ENCODE measurements around the gene SATL1.
"Not testable (repeated sequence)": the region's sequence is repeated elsewhere in the genome, so short reads cannot be mapped to it uniquely, and the experiment has no call there.

Gene SATL1

DNA sequence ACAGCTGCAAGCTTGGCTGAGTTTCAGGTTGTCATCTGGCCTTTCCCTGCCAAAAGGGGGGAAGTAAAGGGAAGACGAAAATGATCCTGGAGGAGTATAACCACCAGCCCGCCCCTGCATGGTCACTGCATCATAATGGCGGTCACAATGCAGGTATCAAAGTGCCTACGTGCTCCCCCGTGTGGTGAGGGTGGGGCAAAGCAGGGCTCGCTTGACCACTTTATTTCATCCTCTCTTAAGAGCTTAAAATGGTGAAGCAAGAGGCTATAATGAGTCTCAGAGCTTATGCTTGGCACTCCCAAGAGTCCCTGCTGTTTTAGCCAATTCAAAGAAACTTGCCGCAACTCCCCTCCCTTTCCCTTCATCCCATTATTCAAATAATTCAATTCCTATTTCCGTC is 134.3 kb downstream of the SATL1 start:
- no peak for DNase-seq (ENCODE audit: low read depth in 3 of 3, low spot score in 1 of 3)

DNA sequence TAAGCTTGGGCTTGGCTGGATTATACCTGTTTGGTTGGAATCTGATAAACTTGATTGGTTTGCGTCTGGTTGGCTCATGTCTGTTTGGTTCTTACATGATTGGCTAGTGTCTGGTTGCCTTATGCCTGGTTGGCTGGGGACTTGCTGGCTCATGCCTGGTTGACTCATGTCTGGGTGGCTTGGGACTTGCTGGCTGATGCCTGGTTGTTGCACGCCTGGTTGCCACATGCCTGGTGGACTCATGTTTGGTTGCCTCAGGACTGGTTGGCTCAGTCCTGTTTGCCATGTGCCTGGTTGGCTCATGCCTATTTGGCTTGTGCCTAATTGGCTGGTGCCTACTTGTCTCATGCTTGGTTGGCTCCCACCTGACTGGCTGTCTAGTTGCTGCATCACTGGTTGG is 135.4 kb downstream of the SATL1 start:
- no peak for DNase-seq (ENCODE audit: low read depth in 3 of 3, low spot score in 1 of 3)

DNA sequence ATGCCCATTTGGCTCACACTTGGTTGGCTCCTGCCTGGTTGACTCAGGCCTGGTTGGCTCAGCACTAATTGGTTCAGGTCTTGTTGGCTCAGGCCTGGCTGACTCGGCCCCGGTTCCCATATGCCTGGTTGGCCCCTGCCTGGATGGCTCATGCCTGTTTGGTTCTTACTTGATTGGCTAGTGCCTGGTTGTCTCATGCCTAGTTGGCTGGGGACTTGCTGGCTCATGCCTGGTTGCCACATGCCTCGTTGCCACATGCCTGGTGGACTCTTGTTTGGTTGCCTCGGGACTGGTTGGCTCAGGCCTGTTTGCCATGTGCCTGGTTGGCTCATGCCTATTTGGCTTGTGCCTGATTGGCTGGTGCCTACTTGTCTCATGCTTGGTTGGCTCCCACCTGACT is 136.2 kb downstream of the SATL1 start:
- DNase-seq (ENCODE audit: low read depth in 3 of 3, low spot score in 1 of 3): no peak

DNA sequence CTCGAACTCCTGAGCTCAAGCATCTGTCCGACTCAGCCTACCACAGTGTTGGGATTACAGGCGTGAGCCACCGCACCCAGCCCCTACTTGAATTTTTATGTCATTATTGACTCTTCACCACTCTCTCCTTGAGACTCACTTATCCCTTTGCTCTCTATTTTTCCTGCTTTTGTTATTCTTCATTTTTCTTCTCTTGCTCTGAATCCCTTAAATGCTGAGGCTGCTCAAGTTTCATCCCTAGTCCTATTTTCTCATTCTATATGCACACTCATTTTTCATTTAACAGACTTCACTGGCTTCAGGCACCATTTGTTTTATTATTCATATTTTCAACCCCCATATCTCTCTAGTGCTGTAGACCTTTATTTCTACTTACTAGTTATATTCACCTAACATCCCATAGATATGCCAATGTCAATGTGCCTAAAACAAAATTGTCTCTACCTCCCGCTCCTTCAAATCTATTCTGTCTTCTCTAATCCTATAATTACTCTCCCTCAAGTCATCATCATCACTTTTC is 154.2 kb downstream of the SATL1 start:
- DNase-seq (ENCODE audit: low read depth in 3 of 3, low spot score in 1 of 3): no peak

DNA sequence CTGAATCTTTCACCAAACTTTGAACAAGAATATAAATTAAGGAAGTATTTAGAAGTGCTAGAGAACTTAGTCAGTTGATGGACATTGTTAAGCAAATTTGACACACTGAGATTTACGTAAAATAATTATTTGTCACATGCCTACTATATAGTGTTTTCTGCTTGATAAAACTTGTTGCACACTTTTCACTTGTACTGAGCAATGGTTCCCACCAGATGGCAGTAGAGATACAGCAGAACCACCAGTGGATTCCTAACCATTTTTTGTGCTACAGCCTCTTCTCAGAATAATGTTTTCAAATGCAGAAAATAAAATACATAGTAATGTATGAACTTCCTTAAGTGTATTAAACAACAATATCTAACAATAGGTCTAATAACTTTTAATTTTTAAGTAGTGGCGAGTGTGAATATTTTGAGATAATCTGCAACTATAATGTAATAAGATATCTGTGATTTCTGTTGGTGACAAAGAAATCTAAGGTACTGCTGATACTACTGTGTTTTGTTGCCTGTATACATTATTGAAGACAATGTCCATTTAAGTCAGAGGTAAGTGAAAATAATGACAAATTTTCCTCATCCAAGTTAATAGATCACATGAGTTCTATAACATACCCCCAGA is 158.7 kb downstream of the SATL1 start:
- DNase-seq (ENCODE audit: low read depth in 3 of 3, low spot score in 1 of 3): no peak

DNA sequence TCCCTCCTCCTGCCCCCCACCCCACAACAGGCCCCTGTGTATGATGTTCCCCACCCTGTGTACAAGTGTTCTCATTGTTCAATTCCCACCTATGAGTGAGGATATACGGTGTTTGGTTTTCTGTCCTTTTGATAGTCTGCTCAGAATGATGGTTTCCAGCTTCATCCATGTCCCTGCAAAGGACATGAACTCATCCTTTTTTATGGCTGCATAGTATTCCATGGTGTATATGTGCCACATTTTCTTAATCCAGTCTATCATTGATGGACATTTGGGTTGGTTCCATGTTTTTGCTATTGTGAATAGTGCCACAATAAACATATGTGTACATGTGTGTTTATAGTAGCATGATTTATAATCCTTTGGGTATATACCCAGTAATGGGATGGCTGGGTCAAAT is 166.3 kb downstream of the SATL1 start:
- DNase-seq (ENCODE audit: low read depth in 3 of 3, low spot score in 1 of 3): not testable (repeated sequence)

DNA sequence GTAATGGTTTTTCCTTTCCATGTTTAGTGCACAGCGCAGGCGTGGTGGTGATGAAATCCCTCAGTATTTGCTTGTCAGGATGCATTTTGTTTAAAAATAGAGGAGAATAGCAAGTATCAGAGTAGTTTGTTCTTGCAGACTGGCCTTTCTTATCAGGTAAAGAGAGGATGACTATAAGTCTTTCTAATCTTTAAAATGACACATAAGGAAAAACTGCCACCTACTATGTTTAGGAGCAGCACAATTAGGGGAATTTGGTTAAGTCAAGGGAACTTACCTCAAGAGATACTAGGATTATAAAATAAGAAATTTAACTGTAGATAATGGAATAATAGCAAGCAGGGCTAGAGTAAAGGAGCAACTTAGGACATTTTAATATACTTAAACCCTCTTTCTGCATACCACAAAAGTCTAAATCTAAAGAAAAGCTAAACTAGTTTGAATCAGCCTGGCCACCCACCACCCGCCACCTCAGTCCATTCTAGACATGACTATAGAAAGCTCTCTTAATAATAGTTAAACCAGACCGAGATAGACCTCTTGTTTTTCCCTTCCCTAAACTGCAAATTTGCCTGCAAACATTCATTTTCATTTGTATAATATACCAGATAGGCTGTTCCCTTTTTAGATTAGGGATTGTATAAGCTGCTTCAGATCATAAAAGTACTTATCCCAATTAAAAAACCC is 177.9 kb downstream of the SATL1 start:
- no peak for DNase-seq (ENCODE audit: low read depth in 3 of 3, low spot score in 1 of 3)

DNA sequence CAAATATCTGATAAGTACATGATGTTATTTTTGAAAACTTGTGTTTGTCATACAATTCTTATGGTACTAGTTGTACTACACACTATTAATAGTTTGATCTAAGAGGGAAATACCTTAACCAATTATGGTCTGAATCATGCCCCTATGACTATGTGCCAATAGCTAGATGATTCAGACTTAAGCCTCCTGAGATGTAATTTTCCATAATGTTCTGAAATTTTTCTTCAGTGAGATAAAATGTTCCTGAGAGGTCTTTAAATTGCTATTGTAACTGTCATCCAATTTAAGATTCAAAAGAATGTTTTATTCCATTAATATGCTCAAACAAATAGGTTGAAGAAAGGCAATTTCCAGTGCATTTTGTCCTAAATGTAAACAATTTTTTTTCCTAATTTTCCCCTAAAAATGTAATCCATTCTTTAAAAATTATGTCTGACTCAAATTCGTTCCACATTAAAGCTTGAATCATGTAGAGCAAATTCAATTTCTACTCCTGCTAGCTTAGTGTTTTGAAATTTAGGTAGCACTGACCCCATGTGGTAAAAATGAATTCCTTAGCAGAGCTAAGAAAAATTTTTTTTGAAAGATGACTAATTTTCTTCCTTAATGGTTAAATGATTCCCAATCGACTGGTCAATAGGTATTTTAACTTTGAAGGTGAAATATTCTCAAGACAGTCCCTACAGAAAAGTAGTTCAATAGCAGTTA is 190.8 kb downstream of the SATL1 start:
- DNase-seq (ENCODE audit: low read depth in 3 of 3, low spot score in 1 of 3): no peak

DNA sequence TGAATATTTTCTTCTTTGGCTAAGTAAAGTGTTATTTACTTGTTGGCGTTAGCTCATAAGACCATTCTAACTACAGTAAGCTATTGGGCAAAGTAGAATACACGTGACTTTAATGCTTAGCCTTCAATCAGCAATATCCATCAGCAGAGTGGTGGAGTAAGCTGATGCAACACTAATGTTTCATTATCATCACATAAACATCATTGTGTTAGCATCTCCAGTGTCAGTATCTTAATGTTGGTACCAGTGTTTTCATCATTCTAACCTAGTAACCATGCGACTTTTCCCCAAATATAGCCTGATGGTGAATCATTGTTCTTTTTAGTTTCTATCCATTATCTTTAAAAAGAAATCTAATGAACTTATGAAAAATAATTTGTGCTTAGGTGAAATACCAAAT is 191.4 kb downstream of the SATL1 start:
- no peak for DNase-seq (ENCODE audit: low read depth in 3 of 3, low spot score in 1 of 3)

DNA sequence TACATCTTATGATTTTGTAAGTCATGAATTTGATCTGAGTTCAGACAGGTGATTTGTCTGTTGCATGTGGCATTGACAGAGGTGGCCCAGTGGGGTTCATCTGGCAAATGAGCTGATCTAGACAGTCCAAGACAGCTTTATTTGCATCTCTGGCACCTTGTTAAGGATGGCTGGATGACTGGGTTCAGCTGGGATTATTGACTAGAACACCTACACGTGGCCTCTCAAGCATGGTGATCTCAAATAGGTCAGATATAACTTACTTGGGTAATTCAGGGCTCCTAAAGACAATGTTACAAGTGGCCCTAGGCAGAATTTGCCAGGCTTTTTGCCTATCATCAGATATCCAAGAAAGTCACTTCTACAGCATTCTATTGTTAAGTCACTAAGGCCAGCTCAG is 192.0 kb downstream of the SATL1 start:
- DNase-seq (ENCODE audit: low read depth in 3 of 3, low spot score in 1 of 3): no peak
